ENCODE measurements around the gene CENPK. TPM values are rescaled to one million over a fixed set of nuclear protein-coding genes. Genes with fewer than 3 reads are reported as not detected.

CENPK gene
- total RNA-seq, 1 experiment from 2014 or later = 56.4 TPM

DNA sequence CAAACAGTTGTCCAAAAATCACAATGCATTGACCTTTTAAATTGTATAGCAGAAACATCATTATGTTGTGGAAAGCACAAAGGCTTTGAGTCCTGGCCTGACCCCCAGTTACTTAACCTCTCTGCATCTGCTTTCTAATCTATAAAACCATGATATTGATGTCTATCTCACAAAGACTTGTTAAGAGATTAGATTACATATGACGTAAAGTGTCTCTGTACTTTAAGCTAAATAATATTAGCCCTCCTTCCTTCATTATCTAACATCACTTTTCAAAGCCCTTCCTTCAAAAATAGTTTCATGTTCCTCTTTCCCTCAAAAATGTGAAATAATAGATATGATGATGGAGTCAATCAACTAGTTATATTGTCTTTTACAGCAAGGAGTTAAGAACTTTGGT, 84.6 kb downstream of the CENPK start:
- H3K4me3 ChIP-seq (ENCODE audit: low read depth, low read length) = no peak overlapping the region
- no peaks in the 10 kb centered on the region for H3K9me3 ChIP-seq
- Mint-ChIP-seq H3K4me1 (ENCODE audit: low read depth, unreplicated experiment) (no peaks in the 10 kb centered on the region), H3K27ac (ENCODE audit: unreplicated experiment) (no peak overlapping the region), H3K4me3 (ENCODE audit: unreplicated experiment) (no peak overlapping the region), H3K36me3 (ENCODE audit: insufficient read depth, unreplicated experiment) (no peaks in the 10 kb centered on the region), H3K9me3 (ENCODE audit: unreplicated experiment) (no peaks in the 10 kb centered on the region), H3K27me3 (ENCODE audit: insufficient read depth, unreplicated experiment) (peaks cover 4% of the 10 kb centered on the region)
- intact Hi-C loops (cut with micrococcal nuclease; ENCODE audit: unreplicated experiment) = no loop called here
- DNase-seq = no peak
- POLR2A ChIA-PET = no interaction called here
- H3K36me3 ChIP-seq (ENCODE audit: control insufficient read depth, insufficient read depth, low read length) = no peaks in the 10 kb centered on the region
- H3K4me1 ChIP-seq = peaks cover 2% of the 10 kb centered on the region
- CTCF ChIA-PET = no interaction called here
- no TSS peak for BruUV-seq (replicated peaks)
- H3K27me3 ChIP-seq (replicated peaks; ENCODE audit: control insufficient read depth, insufficient read depth, low read length) = no peaks in the 10 kb centered on the region
- TF ChIP-seq, protein P1, sequence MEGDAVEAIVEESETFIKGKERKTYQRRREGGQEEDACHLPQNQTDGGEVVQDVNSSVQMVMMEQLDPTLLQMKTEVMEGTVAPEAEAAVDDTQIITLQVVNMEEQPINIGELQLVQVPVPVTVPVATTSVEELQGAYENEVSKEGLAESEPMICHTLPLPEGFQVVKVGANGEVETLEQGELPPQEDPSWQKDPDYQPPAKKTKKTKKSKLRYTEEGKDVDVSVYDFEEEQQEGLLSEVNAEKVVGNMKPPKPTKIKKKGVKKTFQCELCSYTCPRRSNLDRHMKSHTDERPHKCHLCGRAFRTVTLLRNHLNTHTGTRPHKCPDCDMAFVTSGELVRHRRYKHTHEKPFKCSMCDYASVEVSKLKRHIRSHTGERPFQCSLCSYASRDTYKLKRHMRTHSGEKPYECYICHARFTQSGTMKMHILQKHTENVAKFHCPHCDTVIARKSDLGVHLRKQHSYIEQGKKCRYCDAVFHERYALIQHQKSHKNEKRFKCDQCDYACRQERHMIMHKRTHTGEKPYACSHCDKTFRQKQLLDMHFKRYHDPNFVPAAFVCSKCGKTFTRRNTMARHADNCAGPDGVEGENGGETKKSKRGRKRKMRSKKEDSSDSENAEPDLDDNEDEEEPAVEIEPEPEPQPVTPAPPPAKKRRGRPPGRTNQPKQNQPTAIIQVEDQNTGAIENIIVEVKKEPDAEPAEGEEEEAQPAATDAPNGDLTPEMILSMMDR (IDR thresholded peaks at IDR 0.05; ENCODE audit: insufficient read depth in 1 of 2, low read depth in 1 of 2, low read length in 1 of 2, severe bottlenecking in 1 of 2, unreplicated experiment in 1 of 2) = no peak

DNA sequence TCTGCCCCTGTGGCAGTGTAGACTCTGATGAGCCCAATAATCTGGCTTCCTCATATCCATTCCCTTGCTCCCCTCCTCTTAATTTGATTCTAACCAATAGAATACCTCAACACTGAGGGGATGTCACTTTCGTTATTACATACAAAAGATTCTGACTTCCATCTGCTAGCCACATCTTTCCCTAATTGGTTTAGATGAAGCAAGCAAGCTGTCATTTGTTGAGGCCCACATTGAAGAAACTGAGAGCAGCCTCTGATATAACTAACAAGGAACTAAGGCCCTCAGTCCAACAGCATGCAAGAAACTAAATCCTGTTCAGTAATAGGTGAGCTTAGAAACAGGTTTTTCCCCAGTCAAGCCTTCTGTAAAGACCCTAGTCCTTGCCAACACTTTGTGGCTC, 87.1 kb downstream of the CENPK start:
- intact Hi-C loops (cut with micrococcal nuclease; ENCODE audit: unreplicated experiment) = no loop called here
- ChIA-PET CTCF (no interaction called here), POLR2A (no interaction called here)
- H3K27me3 ChIP-seq (replicated peaks; ENCODE audit: control insufficient read depth, insufficient read depth, low read length) = no peaks in the 10 kb centered on the region
- H3K9me3 ChIP-seq = no peaks in the 10 kb centered on the region
- no peaks in the 10 kb centered on the region for H3K4me1 ChIP-seq
- BruUV-seq (replicated peaks) = no TSS peak
- DNase-seq = no peak
- no peak overlapping the region for H3K27ac Mint-ChIP-seq (ENCODE audit: unreplicated experiment)
- H3K27me3 Mint-ChIP-seq (ENCODE audit: insufficient read depth, unreplicated experiment) = peaks cover 4% of the 10 kb centered on the region
- no peaks in the 10 kb centered on the region for H3K4me1 Mint-ChIP-seq (ENCODE audit: low read depth, unreplicated experiment)
- TF ChIP-seq, protein P1 (IDR thresholded peaks at IDR 0.05; ENCODE audit: insufficient read depth in 1 of 2, low read depth in 1 of 2, low read length in 1 of 2, severe bottlenecking in 1 of 2, unreplicated experiment in 1 of 2) = no peak
- no peak overlapping the region for H3K4me3 ChIP-seq (ENCODE audit: low read depth, low read length)
- no peaks in the 10 kb centered on the region for H3K36me3 ChIP-seq (ENCODE audit: control insufficient read depth, insufficient read depth, low read length)
- no peak overlapping the region for H3K4me3 Mint-ChIP-seq (ENCODE audit: unreplicated experiment)
- no peaks in the 10 kb centered on the region for H3K36me3 Mint-ChIP-seq (ENCODE audit: insufficient read depth, unreplicated experiment)
- H3K9me3 Mint-ChIP-seq (ENCODE audit: unreplicated experiment) = no peaks in the 10 kb centered on the region

DNA sequence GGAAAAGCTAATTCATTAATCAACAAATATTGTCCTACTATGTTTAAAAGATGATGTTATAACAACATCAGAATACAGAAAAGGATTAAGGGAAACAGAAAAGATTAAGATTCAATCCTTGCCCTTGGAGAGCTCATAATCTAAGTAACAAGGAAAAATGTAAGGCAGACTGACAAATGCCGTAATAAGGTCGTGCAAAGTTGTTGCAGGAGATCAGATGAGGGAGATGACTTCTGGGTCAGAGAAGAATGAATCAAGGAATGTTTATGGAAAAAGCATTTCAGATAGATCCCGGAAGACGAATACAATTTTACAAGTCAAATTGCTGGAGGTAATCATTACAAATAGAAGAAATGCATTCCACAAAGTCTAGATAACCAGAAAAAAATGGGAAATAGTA, 87.6 kb downstream of the CENPK start:
- H3K4me3 ChIP-seq (ENCODE audit: low read depth, low read length) = no peak overlapping the region
- no peaks in the 10 kb centered on the region for H3K27me3 ChIP-seq (replicated peaks; ENCODE audit: control insufficient read depth, insufficient read depth, low read length)
- H3K36me3 ChIP-seq (ENCODE audit: control insufficient read depth, insufficient read depth, low read length) = no peaks in the 10 kb centered on the region
- H3K27ac Mint-ChIP-seq (ENCODE audit: unreplicated experiment) = no peak overlapping the region
- no peaks in the 10 kb centered on the region for H3K4me1 ChIP-seq
- intact Hi-C loops (cut with micrococcal nuclease; ENCODE audit: unreplicated experiment) = no loop called here
- H3K9me3 Mint-ChIP-seq (ENCODE audit: unreplicated experiment) = no peaks in the 10 kb centered on the region
- DNase-seq = no peak
- peaks cover 4% of the 10 kb centered on the region for H3K27me3 Mint-ChIP-seq (ENCODE audit: insufficient read depth, unreplicated experiment)
- H3K4me1 Mint-ChIP-seq (ENCODE audit: low read depth, unreplicated experiment) = no peaks in the 10 kb centered on the region
- ChIA-PET CTCF (no interaction called here), POLR2A (no interaction called here)
- TF ChIP-seq, protein P1 (IDR thresholded peaks at IDR 0.05; ENCODE audit: insufficient read depth in 1 of 2, low read depth in 1 of 2, low read length in 1 of 2, severe bottlenecking in 1 of 2, unreplicated experiment in 1 of 2) = no peak
- no peaks in the 10 kb centered on the region for H3K9me3 ChIP-seq
- H3K4me3 Mint-ChIP-seq (ENCODE audit: unreplicated experiment) = no peak overlapping the region
- BruUV-seq (replicated peaks) = no TSS peak
- no peaks in the 10 kb centered on the region for H3K36me3 Mint-ChIP-seq (ENCODE audit: insufficient read depth, unreplicated experiment)
